Measurements from ENCODE around the gene TCERG1L. TPM values are rescaled to one million over a fixed set of nuclear protein-coding genes. Genes with fewer than 3 reads are reported as not detected.
A peak's percentile ranks its signal among the peaks of the same experiment; 100 is the strongest.
"Not testable (repeated sequence)": the region's sequence is repeated elsewhere in the genome, so short reads cannot be mapped to it uniquely, and the experiment has no call there.

TCERG1L gene
- total and polyA plus RNA-seq, 9 of the 15 experiments (the other 6 are each of a cell fraction or from before 2014, with no cell fraction given) = not detected

- no peaks in the 10 kb centered on the region for H3K79me2 ChIP-seq (ENCODE audit: control insufficient read depth, insufficient read depth, low read length)
- H3K4me3 ChIP-seq = no peak overlapping the region
- no peaks in the 10 kb centered on the region for H3K9me1 ChIP-seq (ENCODE audit: control insufficient read depth, insufficient read depth, low read length)
- BruUV-seq (replicated peaks) = no TSS peak
- TF ChIP-seq ZNF224 (CRISPR knock-in tag; IDR thresholded peaks at IDR 0.05) (no peak), TGIF2 (CRISPR knock-in tag; IDR thresholded peaks at IDR 0.05) (no peak)
- ChIA-PET POLR2A (no interaction called here), CTCF (ENCODE audit: low intra/inter-chr PET ratio) (no interaction called here)
- intact Hi-C loops (cut with micrococcal nuclease) (no loop called here), in situ Hi-C loops (cut with MboI) (no loop called here)
- H3K4me2 ChIP-seq (ENCODE audit: insufficient read depth, low read length) = no peak overlapping the region
- H2AFZ ChIP-seq (ENCODE audit: low read depth, low read length) = no peak overlapping the region
- H4K20me1 ChIP-seq (replicated peaks; ENCODE audit: control insufficient read depth, insufficient read depth, low read length) = no peaks in the 10 kb centered on the region
- DNase-seq (ENCODE audit: extremely low read depth in 1 of 4, low spot score in 3 of 4) (no peak), FAIRE-seq (no peak), ATAC-seq (no peak)
- no peaks in the 10 kb centered on the region for H3K36me3 ChIP-seq (ENCODE audit: control insufficient read depth, insufficient read depth, low read length)
- H3K4me1 ChIP-seq (replicated peaks in 1 of 2; ENCODE audit: control insufficient read depth in 2 of 2, insufficient read depth in 2 of 2, low read length in 2 of 2) = no peaks in the 10 kb centered on the region
- no peaks in the 10 kb centered on the region for H3K9me3 ChIP-seq (replicated peaks; ENCODE audit: control insufficient read depth, insufficient read depth, low read depth, low read length)
- no peak overlapping the region for H3K27ac ChIP-seq (ENCODE audit: extremely low read depth, low read depth, low read length)
- no peak overlapping the region for H3K9ac ChIP-seq (ENCODE audit: insufficient read depth in 1 of 2, low read depth in 2 of 2, low read length in 2 of 2)
- H3K27me3 ChIP-seq (ENCODE audit: control insufficient read depth in 2 of 2, insufficient read depth in 2 of 2, low read length in 2 of 2) = peaks cover 0 to 5% of the 10 kb centered on the region in 2 experiments; a peak in 1 of 5 replicates
- 0% methylated on average over 7 of the region's 11 CpGs for WGBS (ENCODE audit: insufficient coverage, low coverage, missing lambda C conversion rate)
These were observed 209.4 kb downstream of the TCERG1L start for GRCh38 chr10:131102147-131102546.

GRCh38 chr10:131100418-131101410, 210.8 kb downstream of the TCERG1L start:
- WGBS (ENCODE audit: insufficient coverage, low coverage, missing lambda C conversion rate) = 2% methylated on average over 14 of the region's 16 CpGs
- FAIRE-seq = not testable (repeated sequence)

More at GRCh38 chr10:131100418-131101410, 210.8 kb downstream of the TCERG1L start:
- ATAC-seq; intact Hi-C loops (cut with micrococcal nuclease); H3K9me3 ChIP-seq (replicated peaks; ENCODE audit: control insufficient read depth, insufficient read depth, low read depth, low read length); H3K4me3 ChIP-seq; H3K9ac ChIP-seq (ENCODE audit: insufficient read depth in 1 of 2, low read depth in 2 of 2, low read length in 2 of 2); H2AFZ ChIP-seq (ENCODE audit: low read depth, low read length); H3K27me3 ChIP-seq (ENCODE audit: control insufficient read depth in 2 of 2, insufficient read depth in 2 of 2, low read length in 2 of 2); H3K4me2 ChIP-seq (ENCODE audit: insufficient read depth, low read length); DNase-seq (ENCODE audit: extremely low read depth in 1 of 4, low spot score in 3 of 4); H3K36me3 ChIP-seq (ENCODE audit: control insufficient read depth, insufficient read depth, low read length); H4K20me1 ChIP-seq (replicated peaks; ENCODE audit: control insufficient read depth, insufficient read depth, low read length); POLR2A ChIA-PET; H3K4me1 ChIP-seq (replicated peaks in 1 of 2; ENCODE audit: control insufficient read depth in 2 of 2, insufficient read depth in 2 of 2, low read length in 2 of 2); H3K9me1 ChIP-seq (ENCODE audit: control insufficient read depth, insufficient read depth, low read length); H3K79me2 ChIP-seq (ENCODE audit: control insufficient read depth, insufficient read depth, low read length); H3K27ac ChIP-seq (ENCODE audit: extremely low read depth, low read depth, low read length); BruUV-seq (replicated peaks); in situ Hi-C loops (cut with MboI); CTCF ChIA-PET (ENCODE audit: low intra/inter-chr PET ratio): not testable (repeated sequence)
- peak; percentile 25 for TF ChIP-seq RFX1 (IDR thresholded peaks at IDR 0.05)
